Activated CD4-positive, alpha-beta T cell treated with anti-CD3 and anti-CD28 coated beads for 4 hours (primary cell): Measurements from ENCODE around the gene BRPF1.
A peak's percentile ranks its signal among the peaks of the same experiment; 100 is the strongest.

Experiments used
- DNase-seq, 2 donors: peaks; one replicate each; pipeline ENCODE4 v3.0.0-alpha.2; 2020

The BRPF1 gene

DNA sequence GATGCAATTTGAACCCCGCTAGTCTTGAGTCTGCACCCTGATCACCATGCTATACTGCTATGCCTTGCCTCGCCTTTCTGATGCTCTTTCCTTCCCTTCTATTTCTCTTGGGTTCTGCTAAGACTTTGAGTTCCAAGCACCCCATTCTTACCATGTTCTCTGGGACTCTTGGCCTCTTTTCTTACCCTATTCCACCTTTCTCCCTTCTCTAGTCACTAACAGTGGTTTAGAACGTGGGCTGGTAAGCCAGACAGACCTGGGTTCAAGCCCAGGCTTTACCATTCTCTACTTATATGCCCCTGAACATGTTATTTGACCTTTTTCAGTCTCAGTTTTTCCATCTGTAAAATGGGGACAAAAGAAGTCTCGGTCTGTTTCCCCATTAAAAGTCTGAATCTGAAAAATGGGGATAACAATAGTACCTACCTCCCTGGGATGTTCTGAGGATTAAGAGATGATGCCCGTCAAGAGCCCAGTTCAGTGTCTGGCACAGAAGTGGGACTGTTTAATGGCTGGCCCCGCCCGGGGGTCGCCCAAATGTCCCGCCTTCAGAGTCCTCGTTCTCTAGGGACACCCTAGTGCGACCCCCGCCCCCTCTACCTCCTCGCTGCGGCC is 60.4 kb downstream of the BRPF1 start:
- DNase-seq, result no peak

DNA sequence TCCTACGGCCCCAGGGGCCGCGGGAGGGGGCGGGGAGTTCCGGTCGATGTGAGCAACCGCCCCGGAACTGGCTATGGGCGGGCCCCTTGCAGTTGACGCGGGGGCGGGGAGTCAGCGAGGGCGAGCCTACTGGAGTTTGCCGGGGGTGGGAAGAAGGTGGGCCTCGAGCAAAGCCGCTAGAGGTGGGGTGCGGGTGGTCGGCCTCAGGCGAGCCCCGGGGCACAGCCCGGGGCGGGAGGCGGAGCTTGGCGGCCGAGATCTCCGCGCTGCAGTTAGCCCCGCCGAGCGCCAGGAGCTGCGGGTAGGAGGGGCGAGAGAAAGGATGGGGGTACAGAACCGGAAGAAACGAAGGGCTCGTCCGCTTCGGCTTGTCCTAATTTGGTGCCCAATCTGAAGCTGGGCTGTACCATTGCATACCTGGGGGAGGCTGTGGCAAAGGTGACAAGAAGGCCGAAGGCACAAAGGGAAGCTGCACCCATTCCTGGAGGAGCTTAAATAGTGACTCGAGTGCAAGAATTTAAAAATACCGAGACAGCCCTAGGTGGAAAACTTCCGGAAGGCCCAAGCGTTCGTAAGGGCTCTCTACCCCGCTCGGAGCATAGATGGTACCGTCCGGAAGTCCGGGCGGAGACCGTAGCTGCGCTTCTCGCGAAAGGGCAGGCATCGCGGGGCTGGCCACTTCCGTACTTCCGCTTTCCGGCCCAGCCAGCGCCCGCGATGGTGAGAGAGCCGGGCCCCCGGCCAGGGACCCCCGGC is 61.0 kb downstream of the BRPF1 start, which contains the start of the genes ARPC4 and TADA3:
TSS of gene ARPC4 (plus strand) at position 678 of the 756 bp plus-strand sequence. CDS start at position 718, 40 bp downstream.
TSS of gene TADA3 (minus strand) at position 69 of the 756 bp plus-strand sequence. CDS start 1,007 bp downstream, outside the sequence.
- peak; percentile 93 to 96 for DNase-seq

DNA sequence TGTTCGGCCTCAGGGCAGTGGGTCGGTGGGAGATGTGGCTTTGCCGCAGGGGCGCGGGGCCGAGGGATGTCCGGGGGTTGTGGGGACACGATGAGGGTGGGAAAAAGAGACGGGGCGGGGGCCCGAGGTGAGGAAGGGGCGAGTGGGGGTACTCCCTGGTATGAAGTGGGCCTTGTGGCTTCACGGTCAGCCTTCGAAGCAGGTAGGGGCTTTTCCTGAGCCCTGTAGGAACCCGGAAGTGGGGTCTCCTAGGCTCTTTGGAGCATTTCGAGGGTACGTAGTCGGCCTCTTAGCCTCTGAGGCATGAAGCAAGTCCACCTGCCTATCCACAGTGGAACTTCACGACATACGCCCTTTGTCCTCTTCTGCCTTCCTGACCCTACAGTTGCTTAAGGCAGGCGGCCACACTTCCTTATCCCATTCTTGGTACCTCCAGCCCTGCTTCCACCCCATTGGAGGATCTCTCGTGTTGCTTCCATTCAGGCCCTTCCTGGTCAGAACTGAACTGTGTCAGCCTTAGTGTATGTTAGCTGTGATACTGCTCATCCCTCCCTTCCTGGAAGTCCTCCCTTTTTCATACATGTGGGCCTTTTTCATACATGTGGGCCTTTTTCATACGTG is 61.7 kb downstream of the BRPF1 start:
- no peak for DNase-seq

DNA sequence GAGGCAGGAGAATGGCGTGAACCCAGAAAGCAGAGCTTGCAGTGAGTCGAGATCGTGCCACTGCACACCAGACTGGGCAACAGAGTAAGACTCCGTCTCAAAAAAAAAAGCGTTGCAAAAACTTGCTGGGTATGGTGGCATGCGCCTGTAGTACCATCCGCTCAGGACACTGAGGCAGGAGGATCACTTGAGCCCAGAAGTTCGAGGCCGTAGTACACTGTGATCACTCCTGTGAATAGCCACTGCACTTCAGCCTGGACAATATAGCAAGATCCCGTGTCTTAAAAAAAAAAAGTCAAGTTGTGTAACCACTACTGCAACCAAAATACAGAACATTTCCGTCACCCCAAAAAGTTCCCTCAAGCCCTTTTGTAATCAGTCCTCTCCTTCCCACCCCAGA is 62.9 kb downstream of the BRPF1 start:
- DNase-seq, result no peak

DNA sequence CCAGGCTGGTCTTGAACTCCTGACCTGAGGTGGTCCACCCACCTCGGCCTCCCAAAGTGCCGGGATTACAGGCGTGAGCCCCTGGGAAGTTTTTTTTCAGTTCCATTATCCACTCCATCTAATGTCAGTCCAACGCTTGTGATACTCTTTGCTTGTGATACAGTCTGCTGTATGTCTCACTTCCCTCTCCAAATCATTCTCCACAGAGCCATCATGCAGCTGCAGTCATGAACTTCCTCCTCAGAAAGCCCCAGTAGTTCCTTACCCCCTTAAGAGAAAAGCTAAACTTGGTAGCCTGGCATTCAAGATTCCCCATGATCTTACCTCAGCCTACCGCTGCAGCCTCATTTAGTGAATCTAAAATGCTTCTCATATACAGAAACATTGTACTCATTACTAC is 63.7 kb downstream of the BRPF1 start:
- no peak for DNase-seq

DNA sequence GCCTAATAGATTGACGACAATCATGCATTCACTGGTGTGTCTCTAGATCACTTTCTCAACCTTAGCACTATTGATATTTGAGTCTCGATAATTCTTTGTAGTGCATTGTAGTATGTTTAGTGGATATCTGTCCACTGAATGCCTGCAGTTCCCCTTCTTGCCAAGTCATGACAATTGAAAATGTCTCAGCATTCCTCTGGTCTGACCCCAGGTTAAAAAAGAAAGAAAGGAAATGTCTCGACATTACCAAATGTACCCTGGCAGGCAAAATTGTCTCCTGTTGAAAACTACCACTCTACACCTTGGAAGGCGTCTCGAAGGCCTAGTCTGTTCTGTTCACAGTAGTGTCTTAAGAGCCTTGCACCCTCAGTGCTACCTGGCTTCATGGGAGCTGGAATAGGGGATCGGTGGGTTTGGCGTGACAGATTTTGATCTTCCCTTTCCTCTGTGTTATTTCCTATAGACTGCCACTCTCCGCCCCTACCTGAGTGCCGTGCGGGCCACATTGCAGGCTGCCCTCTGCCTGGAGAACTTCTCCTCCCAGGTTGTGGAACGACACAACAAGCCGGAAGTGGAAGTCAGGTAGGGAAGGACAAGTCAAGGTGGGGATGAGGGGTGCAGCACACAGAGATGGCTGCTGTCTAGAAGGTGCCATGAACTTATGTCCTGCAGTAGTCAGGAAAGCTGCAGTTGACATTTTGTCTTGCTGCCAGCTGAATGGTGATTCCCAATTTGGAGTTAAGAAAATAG is 65.8 kb downstream of the BRPF1 start:
- no peak for DNase-seq
